ENCODE measurements around the gene TMPRSS6.

TMPRSS6 gene

GRCh38 chr22:37024339-37025157, 85.0 kb downstream of the TMPRSS6 start:
- no peak for DNase-seq

- no peak for DNase-seq
Observed at GRCh38 chr22:37023743-37024338, 85.7 kb downstream of the TMPRSS6 start.

GRCh38 chr22:37022483-37023337, 86.8 kb downstream of the TMPRSS6 start:
- no peak for DNase-seq

GRCh38 chr22:37021710-37022482, 87.6 kb downstream of the TMPRSS6 start:
- peak; percentile 44 for DNase-seq

- no peak for DNase-seq
Observed at GRCh38 chr22:37021041-37021440, 88.5 kb downstream of the TMPRSS6 start.

GRCh38 chr22:37020192-37020479, 89.4 kb downstream of the TMPRSS6 start:
- DNase-seq, result no peak

- peak; percentile 18 for DNase-seq
Observed at GRCh38 chr22:37019309-37020191, 90.0 kb downstream of the TMPRSS6 start, which contains the start of the genes MPST and TST. TSS of gene MPST (plus strand) at chr22:37019742. CDS start at chr22:37019837, 95 bp downstream. TSS of gene TST (minus strand) at chr22:37019447. CDS start at chr22:37018732, 715 bp downstream.

GRCh38 chr22:37018815-37019308, 90.7 kb downstream of the TMPRSS6 start:
- DNase-seq, result no peak

GRCh38 chr22:37018086-37018814, 91.3 kb downstream of the TMPRSS6 start:
- no peak for DNase-seq

GRCh38 chr22:37017356-37017755, 92.2 kb downstream of the TMPRSS6 start:
- DNase-seq, result no peak

- no peak for DNase-seq
Observed at GRCh38 chr22:37016134-37016910, 93.2 kb downstream of the TMPRSS6 start.

GRCh38 chr22:37015587-37015878, 94.0 kb downstream of the TMPRSS6 start:
- DNase-seq, result no peak

All from stimulated activated CD4-positive, alpha-beta T cell treated with anti-CD3 and anti-CD28 coated beads, Interleukin-1b, Interleukin-23, amount 100 ng/mL, for 48 hours (primary cell).